K562 (cell line): ENCODE results near the gene PCGF6. TPM values are rescaled to one million over a fixed set of nuclear protein-coding genes. Genes with fewer than 3 reads are reported as not detected.

Source experiments
- FIP1L1 ChIP-seq: fragments of 200-400 bp; formaldehyde crosslinking; IDR thresholded peaks from 2 replicates; pipeline ENCODE4 v1.6.1; 2018; ENCODE audit warnings: mild to moderate bottlenecking, low read depth, low read length; ENCODE audit not compliant: poor library complexity, severe bottlenecking
- MBD2 ChIP-seq: sonication (generic); IDR thresholded peaks from 2 replicates; pipeline ENCODE4 v1.6.1; 2016; ENCODE audit warnings: low read depth, borderline replicate concordance
- NR2C2 ChIP-seq, 2 experiments: fragments of 200-800 bp in 1 of 2; sonication (Bioruptor generic) in 1 of 2; sonication (generic) in 1 of 2; formaldehyde crosslinking in 1 of 2; IDR thresholded peaks; 2 replicates each; pipeline versions ENCODE4 v1.6.1 to v1.8.0; 2016 to 2022; ENCODE audit warnings: mild to moderate bottlenecking in 1 of 2, missing compliant biosample characterization in 1 of 2, missing genetic modification characterization in 1 of 2, missing genetic modification reagents in 1 of 2
- POLR2A ChIP-seq: fragments of 450-650 bp; conservative IDR thresholded peaks from 2 replicates; pipeline ENCODE4 v1.6.1; 2016
- XRCC5 ChIP-seq: fragments of 200-400 bp; formaldehyde crosslinking; IDR thresholded peaks from 2 replicates; pipeline ENCODE4 v1.6.1; 2017; ENCODE audit warnings: low read depth, mild to moderate bottlenecking, low read length
- ZNF586 ChIP-seq: fragments of 450-650 bp; formaldehyde crosslinking; conservative IDR thresholded peaks from 2 replicates; pipeline ENCODE4 v1.4.0; 2020; ENCODE audit warnings: mild to moderate bottlenecking, moderate library complexity
- polyA plus RNA-seq, 8 experiments: library from polyadenylated mRNA; depleted of rRNA in 4 of 8; stranded (reverse) in 5 of 8; unstranded in 3 of 8; fragments of >200 nt; fragmentation: Nextera tagmentation in 2 of 8; fragmentation: Illumina TruSeq in 1 of 8; extraction: Ambion mirVana in 2 of 8; extraction: Trizol in 1 of 8; gene quantifications; 2 replicates each; pipeline versions ENCODE4 v1.2.1 to v1.2.3, GENCODE V29; 2011 to 2014; ENCODE audit warnings: inconsistent platforms in 1 of 8, missing spikeins in 1 of 8
- total RNA-seq, 7 experiments: library from RNA; depleted of rRNA in 6 of 7; stranded (reverse); fragments of >200 nt in 6 of 7; fragmentation: Illumina TruSeq in 2 of 7; extraction: Trizol in 2 of 7; gene quantifications; 2 replicates each; pipeline versions ENCODE4 v1.2.1 to v1.2.3, GENCODE V29; 2011 to 2021; ENCODE audit warnings: low replicate concordance in 1 of 7
- TF ChIP-seq, protein P1 (sequence below), 3 experiments: fragments of 200-800 bp in 1 of 3; fragments of 250-450 bp in 1 of 3; fragments of 450-650 bp in 1 of 3; sonication (Bioruptor Pico) in 1 of 3; sonication (Bioruptor generic) in 1 of 3; formaldehyde crosslinking in 1 of 3; IDR thresholded peaks; 2 replicates each; pipeline versions ENCODE4 v1.6.1 to v1.8.0; 2016 to 2022; ENCODE audit warnings: mild to moderate bottlenecking in 2 of 3, missing genetic modification characterization in 2 of 3, missing compliant biosample characterization in 1 of 3, moderate library complexity in 1 of 3
- TF ChIP-seq, protein P2 (sequence below): fragments of 250-450 bp; sonication (Bioruptor Pico); IDR thresholded peaks from 2 replicates; pipeline ENCODE4 v1.4.0; 2020; ENCODE audit warnings: mild to moderate bottlenecking
- TF ChIP-seq, protein P3 (sequence below): sonication (generic); formaldehyde crosslinking; IDR thresholded peaks from 2 replicates; pipeline ENCODE4 v1.8.0; 2022; ENCODE audit warnings: mild to moderate bottlenecking, missing genetic modification reagents

PCGF6 gene
- total and polyA plus RNA-seq, 9 of the 15 experiments (the other 6 are each of a cell fraction or from before 2014, with no cell fraction given) = 8.4 to 24.6 (median 20.6) TPM

DNA sequence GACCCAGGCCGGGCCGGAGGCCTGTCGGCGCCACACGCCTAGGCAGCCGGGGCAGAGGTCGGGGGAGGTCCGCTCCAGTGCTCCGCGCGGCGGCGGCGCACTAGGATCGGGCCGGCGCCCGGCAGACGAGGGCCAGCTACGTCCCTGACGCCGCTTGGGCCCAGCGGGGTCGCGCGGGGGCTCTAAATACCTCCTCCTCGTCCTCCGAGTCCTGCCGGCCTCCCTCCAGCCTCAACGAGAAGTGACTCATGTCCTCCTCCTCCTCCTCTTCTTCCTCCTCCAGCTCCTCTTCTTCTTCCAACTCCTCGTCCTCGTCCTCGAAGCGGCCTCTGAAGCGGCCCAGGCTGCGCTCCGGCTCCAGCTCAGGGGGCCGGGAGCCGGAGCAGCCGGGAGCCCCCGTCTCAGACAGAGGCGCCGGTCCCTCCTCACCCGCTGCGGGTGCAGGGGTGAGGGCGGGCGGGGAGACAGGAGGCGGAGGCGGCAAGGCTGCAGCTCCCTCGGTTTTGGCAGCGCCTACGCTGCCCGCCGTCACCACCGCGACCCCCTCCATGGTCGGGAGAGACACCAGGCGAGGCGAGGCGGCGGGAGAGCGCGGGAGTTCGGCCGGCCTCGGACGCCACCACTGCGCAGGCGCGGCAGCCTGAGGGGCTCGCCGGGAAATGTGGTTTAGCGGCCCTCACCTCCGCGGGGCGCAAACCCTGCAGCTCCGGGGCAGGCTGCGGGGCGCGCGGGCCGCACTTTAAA is at the start of gene PCGF6 (continued):
- TF ChIP-seq FIP1L1 (peak; percentile 39), NR2C2 (CRISPR knock-in tag; IDR thresholded peaks at IDR 0.05) (no peak), NR2C2 (tag; IDR thresholded peaks at IDR 0.05) (peak; percentile 53), ZNF586 (CRISPR knock-in tag) (no peak), MBD2 (peak; percentile 33; the same call in 1 of the 2 replicates), XRCC5 (no peak), POLR2A (peak; percentile 66)
- TF ChIP-seq, protein P1, sequence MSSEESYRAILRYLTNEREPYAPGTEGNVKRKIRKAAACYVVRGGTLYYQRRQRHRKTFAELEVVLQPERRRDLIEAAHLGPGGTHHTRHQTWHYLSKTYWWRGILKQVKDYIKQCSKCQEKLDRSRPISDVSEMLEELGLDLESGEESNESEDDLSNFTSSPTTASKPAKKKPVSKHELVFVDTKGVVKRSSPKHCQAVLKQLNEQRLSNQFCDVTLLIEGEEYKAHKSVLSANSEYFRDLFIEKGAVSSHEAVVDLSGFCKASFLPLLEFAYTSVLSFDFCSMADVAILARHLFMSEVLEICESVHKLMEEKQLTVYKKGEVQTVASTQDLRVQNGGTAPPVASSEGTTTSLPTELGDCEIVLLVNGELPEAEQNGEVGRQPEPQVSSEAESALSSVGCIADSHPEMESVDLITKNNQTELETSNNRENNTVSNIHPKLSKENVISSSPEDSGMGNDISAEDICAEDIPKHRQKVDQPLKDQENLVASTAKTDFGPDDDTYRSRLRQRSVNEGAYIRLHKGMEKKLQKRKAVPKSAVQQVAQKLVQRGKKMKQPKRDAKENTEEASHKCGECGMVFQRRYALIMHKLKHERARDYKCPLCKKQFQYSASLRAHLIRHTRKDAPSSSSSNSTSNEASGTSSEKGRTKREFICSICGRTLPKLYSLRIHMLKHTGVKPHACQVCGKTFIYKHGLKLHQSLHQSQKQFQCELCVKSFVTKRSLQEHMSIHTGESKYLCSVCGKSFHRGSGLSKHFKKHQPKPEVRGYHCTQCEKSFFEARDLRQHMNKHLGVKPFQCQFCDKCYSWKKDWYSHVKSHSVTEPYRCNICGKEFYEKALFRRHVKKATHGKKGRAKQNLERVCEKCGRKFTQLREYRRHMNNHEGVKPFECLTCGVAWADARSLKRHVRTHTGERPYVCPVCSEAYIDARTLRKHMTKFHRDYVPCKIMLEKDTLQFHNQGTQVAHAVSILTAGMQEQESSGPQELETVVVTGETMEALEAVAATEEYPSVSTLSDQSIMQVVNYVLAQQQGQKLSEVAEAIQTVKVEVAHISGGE (CRISPR knock-in tag; IDR thresholded peaks at IDR 0.05) = 0 out of 6 replicates have a peak, but pooled peaks of 1 of the 3 experiments have one; percentile 22
- TF ChIP-seq, protein P2, sequence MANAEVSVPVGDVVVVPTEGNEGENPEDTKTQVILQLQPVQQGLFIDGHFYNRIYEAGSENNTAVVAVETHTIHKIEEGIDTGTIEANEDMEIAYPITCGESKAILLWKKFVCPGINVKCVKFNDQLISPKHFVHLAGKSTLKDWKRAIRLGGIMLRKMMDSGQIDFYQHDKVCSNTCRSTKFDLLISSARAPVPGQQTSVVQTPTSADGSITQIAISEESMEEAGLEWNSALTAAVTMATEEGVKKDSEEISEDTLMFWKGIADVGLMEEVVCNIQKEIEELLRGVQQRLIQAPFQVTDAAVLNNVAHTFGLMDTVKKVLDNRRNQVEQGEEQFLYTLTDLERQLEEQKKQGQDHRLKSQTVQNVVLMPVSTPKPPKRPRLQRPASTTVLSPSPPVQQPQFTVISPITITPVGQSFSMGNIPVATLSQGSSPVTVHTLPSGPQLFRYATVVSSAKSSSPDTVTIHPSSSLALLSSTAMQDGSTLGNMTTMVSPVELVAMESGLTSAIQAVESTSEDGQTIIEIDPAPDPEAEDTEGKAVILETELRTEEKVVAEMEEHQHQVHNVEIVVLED (CRISPR knock-in tag) = 0 out of 2 replicates have a peak, but pooled peaks have one; percentile 6
- TF ChIP-seq, protein P3, sequence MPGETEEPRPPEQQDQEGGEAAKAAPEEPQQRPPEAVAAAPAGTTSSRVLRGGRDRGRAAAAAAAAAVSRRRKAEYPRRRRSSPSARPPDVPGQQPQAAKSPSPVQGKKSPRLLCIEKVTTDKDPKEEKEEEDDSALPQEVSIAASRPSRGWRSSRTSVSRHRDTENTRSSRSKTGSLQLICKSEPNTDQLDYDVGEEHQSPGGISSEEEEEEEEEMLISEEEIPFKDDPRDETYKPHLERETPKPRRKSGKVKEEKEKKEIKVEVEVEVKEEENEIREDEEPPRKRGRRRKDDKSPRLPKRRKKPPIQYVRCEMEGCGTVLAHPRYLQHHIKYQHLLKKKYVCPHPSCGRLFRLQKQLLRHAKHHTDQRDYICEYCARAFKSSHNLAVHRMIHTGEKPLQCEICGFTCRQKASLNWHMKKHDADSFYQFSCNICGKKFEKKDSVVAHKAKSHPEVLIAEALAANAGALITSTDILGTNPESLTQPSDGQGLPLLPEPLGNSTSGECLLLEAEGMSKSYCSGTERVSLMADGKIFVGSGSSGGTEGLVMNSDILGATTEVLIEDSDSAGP (CRISPR knock-in tag) = 0 out of 2 replicates have a peak, but pooled peaks have one; percentile 58
